Fibroblast of gingiva (primary cell): ENCODE results near the gene DLG4.

Experiments used
- DNase-seq: peaks from one replicate; pipeline ENCODE4 v3.0.0-alpha.2; 2011; ENCODE audit warnings: low read depth

DLG4 gene

DNA sequence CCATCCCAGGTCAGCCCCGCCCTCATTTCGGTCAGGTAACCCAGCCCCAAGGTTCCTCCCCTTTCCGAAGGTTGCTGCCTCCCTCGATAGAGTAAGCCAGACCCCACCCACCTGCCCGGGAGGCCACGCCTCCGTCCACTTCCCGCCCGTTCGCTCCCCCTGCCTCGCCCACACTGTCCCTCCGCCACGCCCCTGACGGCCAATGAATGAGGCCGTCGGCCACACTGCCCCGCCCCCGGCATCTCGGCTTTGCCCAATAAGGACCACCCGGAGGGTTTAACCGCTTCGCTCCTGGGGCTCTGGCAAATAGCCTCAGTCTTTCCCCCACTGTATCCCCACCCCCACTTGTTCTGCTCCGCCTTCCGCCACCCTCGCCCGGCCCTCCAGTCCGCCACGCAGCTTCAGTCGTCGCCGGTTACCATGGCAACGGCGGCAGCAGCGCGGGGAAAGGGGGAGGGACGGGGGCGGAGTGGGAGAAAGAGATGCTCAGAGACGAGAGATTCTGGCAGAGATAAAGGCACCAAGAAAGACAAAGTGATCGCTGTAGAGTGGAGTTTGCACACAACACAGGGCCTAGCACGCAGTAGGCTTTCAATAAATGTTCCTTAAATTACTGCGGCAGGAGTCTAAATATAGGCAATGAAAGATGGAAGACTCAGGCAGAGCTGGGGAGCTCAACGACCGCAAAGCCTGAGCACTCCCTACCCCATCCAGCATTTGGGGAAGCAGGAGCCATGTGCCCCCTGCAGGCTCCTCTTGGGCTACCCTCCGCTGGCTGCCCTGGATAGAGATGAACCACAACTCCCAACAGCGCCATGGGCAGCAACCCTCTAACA is 5.1 kb downstream of the DLG4 start:
- peak; percentile 92 for DNase-seq

DNA sequence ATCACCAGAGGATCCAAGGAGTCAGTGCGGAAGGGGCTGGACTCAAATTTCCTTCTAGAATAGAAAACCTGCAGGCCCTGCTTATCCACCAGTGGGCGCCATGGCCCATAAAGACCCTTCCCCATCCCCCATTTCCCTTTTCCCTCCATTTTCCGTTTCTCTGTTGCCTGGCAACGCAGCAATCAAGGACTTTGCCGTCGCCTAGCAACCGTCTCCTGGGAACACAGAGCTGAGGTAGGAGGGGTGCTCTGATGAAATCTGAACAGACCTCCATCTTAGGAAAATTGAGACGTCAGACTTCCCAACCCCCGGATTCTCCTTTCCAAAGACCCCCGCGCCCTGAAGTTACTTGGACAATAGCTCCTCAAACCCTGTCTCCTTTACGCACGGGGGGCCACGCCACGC is 5.7 kb downstream of the DLG4 start:
- peak; percentile 75 for DNase-seq

DNA sequence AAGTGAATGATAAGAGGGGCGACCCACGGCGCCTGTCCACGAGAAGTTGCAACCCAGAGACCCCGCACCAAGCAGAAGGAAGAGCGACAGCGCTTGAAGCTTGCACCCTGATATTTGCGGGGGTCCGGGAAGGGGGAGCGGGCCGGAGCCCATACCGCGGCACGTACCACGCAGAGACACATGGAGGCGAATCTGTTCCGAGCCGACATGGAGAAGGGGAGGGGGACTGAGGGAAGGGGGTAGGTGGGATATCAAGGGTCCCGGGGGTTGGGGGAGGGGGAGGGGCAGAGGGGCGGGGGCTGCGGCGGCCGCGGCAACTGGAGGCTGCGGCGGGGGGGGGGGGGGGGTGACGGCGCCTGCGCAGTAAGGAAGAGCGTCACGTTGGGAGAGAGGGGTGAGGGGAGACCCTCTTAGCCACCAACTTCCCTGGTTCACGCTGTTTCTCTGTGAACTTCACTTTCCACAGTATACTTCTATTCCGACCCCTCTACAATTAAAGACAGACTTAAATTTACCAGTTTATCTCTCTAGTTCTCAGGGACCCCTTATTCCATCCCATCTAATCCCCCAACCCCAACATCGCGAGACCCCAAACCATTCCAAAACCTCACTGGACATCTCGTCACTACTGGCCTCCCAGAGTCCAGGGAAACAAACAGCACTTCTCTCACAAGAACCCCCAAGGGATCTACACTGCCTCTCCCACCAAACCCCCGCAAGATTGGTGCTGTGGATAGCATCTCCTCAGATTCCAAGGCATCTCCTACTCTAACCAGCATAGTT is 8.0 kb downstream of the DLG4 start:
- DNase-seq: no peak

DNA sequence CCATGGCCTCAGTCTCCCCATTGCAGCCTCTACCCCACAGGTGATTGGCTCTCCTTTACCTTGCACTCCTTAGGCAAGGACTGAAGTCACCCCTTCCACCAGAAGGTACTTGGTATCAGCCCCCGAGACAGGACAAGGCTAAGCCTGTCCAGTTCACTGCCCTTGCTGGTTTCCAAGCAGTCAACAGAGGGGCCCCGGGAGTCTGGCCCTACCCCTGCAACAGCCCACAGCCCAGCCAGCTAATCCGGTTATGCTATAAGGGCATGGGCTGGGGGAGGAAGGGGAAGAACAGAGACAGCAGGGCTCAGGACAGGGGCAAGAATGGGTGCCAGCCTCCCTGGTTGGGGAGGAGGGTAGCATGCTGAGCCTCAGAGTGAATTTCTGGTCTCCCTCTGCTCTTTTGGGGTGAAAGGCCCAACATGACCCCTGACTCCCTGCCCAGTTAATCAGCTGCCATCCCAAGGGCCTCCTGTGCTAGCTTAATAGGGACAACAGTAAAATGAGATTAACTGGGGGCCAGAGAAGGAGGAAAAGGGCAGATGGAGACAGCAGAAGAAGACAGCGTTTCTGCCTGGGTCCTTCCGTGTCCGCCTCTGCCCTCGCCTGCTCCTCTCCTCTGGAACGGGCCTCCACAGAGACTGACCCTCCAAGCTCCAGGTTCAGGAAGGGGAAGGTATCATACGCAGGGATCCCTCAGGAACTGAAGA is 10.7 kb downstream of the DLG4 start:
- DNase-seq: no peak

DNA sequence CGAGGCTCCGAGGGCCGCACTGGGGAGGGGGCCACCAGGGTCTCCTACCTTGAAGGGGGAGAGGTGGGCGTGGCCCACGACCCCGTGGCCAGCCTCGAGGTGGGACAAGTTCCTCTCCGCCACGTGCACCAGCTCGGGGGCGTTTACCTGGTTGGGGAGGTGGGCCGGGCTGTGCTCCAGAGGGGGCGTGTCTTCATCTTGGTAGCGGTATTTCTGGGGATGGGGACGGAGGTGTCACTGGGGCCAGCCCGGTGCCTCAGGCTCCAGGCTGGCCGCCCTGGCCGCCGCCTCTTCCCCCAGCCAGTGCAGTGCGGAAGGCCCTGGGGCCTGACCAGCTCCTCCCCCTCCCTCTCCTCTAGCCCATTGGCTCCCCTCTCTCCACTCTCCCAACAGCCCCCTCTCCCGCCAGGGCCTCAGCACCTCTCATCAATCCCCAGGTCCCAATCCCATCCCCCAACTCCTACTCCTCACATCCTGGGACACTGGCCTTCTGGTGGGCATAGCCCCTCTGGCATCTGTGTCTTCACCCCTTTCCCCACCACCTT is 11.5 kb downstream of the DLG4 start:
- no peak for DNase-seq

DNA sequence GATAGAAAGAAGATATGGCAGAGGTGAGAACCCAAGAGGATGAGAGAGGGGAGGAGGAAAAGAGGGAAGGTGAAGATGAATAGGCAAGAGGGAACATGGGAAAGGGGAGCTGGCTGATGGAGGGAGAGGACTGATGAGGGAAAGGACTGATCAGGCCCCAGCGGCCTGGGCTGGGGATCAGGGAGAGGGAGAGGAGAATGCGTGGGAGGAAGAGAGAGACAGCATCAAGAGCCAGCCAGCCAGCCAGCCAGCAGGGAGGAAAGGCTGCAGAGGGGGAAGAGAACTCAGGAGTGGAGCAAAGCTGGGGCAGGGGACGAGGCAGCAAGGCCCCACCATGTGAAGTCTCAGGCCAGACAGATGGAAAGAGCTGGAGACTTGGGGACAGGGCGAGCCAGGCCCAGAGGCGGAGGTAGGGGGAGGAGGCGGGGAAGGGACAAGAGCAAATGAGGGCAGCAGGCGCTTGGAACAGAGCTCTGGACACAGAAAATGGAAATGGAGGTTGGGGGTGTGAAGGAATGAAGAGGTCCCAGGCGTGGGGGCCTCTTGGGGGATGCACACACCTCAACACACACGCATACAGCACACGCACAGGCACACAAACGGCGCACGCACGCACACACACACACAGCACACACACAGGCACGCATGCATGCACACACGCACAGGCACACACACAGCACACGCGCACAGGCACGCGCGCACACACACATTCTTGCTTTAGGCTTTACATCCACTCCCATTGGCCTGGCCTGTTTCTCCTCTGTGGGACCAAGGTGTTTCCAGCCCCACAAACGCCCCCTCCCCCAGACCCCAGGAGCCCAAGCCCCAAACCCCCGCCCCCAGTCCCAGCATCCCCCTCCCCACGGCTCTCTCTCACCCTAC is 12.3 kb downstream of the DLG4 start:
- no peak for DNase-seq

DNA sequence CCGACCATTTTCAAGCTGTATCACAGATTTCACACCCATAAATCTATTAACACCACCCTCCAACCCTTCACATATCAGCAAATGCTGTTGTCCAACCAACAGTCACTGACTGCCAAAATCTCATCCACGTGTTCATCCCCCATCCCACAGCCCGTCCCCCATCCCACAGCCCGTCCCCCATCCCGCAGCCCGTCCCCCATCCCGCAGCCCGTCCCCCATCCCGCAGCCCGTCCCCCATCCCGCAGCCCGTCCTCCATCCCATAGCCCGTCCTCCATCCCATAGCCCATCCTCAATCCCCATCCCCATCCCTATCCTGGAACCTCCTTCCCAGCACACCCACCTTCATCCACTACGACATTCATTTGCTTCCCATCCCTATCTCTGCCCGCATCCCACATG is 14.1 kb downstream of the DLG4 start:
- no peak for DNase-seq

DNA sequence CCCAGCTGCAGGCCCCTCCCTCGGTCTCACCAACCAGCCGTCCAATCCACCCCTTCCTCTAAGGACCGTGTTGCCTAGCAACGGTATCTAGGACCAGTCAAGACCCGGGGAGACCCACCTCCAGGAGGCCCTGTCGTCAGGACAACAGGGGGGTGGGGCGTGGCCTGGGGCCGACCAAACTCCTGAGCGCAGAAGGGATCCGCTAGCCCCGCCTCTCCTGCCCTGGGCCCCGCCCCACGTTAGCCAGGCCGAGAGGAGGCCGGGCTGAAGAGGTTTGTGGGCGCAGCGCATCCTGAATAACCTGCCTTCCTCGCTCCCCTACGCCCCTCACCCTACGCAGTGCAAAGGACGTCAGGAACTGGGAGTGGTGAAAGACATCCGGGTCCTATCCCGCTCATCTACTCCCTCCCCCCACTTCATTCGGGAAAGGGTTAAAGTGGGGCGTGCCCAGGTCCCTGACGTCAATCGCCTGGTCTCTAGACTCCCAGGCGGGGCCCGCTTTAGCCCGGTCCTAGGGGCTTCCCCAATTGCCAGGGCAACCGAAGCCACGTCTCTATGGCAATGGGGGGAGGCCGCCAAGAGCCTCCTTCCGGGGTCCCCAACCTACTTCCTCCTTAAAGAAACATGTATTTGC is 14.7 kb downstream of the DLG4 start:
- DNase-seq: peak; percentile 71

DNA sequence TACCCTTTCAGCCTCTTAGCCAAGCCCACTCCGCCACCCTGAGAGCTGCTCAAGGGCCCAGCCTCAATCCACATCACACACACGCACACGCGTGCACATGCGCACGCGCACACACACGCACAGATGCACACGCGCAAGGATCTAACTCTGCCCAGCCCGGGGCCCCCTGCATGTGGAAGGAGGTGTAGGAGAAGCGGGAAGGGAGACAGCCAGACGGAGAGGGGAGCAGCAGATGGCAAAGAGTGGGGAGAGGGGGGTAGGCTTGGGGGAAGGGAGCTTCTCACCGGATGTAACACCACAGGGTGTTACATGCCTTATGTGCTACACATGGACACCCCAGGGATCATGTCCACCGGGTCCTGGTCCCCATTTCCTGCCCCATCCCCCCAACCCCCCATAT is 15.3 kb downstream of the DLG4 start:
- DNase-seq: no peak

DNA sequence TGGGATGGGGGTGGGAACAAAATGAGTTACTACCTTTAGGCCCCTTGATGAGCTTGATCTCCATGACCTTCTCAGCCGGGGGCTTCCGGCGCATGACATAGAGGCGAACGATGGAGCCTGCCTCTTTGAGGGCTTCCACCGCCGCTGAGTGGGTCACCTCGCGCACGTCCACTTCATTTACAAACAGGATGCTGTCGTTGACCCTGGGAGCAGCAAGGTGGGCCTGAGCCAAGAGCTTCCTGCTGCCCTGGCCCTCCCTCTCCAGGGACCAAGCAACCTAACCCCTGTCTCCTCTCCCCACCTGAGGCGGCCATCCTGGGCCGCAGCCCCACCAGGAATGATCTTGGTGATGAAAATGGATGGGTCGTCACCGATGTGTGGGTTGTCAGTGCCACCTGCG is 16.2 kb downstream of the DLG4 start:
- no peak for DNase-seq

DNA sequence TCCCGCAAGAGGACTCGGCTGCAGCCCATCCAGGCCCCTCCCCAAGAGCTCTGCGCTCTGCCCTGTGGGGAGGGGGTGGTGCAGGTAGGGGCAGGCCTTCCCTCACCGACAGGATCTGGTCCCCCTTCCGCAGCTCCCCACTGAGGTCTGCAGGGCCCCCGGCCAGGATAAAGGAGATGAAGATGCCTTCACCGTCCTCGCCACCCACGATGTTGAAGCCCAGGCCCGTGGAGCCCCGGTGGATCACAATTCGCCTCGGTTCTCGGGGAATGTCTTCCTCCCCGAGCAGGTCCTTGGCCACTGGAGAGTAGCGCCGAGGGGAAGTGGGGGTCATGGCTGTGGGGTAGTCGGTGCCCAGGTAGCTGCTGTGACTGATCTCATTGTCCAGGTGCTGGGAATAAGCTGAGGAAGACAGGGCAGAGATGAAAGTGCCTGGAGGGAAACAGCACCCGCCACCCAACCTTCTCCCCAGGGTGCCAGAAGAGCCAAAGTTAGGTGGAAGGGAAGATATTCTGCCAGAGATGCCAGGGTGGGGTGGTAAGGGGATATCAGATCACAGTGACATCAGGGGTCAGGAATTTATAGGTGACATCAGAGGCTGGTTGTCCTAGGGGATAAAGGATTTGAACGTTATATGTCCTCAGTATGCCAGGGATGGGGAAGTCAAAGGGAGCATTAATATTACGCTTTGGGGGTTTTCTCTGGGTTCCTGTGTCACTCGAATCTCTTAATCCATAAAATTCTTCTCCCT is 22.8 kb downstream of the DLG4 start:
- no peak for DNase-seq

DNA sequence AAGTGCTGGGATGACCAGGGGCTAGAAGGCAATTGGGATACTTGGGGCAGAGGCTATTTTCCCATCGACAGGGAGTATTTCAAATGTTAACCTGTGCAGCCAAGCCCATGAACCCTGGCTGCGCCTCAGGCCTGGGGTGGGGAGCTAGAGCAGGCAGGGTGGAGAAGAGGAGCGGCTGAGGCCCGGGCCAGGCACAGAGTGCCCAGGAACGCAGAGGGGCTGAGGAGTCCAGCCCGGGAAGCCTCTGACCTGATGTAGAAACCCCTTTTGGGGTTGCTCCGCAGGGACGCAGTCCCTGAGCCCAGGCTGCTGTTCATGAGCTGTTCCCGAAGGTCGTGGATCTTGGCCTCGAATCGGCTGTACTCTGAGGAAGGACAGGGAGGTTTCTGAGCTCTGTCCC is 23.7 kb downstream of the DLG4 start:
- no peak for DNase-seq

DNA sequence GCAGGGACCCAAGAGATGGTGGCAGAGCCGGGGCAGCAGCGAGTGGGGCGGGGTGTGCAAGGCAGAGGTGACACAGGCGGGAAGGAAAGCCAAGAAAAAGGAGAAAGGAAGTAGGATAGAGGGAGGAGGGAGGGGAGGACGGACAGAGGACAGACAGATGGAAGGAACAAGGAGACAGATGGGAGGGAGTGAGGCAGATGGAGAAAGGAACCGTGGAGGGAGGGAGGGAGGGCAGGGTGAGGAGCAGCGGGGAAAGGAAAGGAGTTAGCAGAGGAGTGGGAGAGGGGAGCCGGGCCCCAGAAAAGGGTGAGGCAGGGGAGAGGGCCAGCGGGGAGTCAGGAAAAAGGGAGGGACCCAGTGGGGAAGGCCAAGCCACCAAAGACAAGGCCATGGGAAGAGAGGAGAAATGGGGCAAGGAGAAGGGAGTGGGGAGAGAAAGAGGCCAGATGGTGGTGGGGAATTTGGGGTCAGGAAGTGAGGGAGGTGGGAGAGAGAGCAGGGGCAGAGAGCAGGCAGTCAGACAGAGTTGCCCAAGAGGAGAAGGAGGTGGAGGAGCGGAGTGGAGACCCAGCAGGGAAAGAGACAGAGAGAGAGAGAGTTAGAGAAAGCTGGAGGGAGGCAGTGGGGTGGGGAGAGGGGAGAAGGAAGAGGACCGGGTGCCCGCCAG is 27.2 kb downstream of the DLG4 start:
- DNase-seq: no peak

DNA sequence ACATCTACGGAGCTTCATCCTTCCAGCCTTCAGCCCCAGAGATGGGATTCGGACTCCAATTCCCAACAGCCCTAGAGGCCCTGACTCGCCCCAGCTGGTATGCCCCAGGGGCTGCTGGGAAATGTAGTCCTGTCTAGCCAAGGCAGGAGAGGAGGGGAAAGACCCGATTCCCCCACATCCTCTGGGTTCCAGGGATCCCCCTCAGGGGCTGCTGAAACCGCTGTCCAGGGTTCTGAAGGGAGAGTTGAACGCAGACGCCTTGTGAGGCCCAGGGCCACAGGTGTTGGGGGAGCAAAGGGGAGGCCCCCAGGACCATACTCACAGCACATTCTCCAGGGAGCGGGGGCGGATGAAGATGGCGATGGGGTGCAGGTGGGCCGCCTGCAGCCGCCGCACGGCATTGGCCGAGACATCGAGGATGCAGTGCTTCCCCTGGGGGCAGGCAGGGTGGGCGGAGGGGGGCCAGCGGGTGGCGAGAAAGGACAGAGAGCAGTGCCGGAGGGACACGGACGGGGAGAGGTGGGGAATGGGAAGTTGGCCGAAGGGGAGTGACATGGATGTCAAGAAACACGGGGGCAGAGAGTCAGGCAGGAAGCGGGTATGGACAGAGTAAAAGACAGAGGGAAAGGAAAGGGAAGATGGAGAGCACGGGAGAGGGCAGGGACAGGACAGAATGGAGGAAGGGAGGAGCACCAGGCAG is 27.9 kb downstream of the DLG4 start:
- no peak for DNase-seq

DNA sequence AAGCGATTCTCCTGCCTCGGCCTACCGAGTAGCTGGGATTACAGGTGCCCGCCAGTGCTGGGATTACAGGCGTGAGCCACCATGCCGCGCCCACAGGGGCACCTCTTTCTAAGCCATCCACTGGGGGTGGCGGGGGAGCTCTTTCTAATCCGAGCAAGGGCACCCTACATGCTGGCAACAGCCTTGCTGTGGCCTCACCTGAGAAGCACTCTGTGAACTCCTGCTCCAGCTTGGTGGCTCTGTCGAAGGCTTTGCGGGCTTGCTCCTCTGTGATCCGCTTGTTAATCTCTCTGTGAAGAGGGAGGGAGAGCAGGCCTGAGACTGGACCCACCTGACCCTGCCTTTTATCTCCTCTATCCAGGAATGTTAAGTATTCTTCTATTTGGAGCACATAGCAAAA is 28.6 kb downstream of the DLG4 start:
- DNase-seq: no peak

DNA sequence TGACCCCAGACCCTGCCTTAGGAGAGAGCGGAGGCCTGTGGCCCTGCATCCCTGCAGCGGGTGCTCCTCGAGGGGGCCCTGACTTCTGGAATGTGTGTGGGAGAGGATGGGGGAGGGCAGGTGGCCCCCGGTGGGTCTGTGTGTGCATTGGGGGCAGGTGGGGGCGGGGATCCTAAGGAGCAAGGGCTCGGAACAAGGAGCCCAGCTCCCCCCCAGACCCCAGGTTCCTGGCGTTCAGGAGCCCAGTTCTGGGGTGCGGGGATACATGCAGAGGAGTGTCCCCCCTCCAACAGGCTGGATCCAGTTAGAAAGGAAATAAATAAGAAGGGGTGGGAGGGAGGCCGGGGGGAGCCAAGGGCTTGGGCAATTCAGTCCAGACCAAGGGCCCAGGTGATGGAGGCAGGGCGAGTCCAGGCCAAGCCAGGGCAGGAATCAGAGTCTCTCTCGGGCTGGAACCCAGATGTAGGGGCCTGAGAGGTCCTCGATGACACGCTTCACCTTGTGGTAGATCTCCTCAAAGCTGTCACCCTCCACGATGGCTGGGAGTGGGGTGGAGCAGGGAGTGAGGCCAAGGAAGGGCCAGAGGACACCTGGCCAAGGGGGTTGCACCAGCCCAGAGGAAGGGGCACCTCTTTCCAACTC is 29.2 kb downstream of the DLG4 start:
- no peak for DNase-seq

DNA sequence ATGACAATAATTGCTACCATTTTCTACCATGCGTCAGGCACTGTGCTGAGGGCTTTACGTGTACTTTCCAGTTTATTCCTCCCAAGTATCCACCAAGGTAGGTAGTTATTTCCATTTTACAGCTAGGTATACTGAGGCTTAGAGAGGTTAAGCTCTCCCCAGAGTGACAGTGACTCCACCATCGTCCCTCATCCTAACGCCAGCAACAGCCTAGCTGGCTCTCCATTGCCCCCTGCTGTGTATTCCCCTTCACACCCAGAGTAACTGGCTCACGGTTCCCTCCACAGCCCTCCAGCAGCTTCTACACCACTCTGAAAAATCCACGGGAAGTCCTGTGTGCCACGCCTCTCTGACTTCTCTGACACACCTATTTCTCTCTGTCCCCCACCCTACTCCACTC is 33.4 kb downstream of the DLG4 start:
- DNase-seq: no peak

DNA sequence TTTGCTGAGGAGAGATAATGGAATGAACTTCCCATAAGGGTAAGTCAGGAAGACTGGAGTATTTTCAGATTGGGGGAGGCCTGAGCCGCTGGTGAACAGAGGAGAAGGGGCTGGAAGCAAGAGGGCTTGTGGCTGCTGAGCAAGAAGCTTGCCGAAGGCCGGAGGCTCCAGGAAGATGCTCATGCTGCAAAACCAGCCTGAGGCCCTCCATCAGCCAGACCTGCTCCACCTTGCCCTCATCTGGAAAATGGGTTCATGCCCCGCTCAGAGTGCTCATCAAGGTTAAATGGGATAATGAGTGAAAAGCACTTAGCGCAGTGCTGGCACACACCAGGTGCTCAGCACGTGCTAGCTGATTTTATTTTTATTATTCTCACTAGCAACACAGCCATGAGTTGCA is 35.0 kb downstream of the DLG4 start:
- DNase-seq: no peak

DNA sequence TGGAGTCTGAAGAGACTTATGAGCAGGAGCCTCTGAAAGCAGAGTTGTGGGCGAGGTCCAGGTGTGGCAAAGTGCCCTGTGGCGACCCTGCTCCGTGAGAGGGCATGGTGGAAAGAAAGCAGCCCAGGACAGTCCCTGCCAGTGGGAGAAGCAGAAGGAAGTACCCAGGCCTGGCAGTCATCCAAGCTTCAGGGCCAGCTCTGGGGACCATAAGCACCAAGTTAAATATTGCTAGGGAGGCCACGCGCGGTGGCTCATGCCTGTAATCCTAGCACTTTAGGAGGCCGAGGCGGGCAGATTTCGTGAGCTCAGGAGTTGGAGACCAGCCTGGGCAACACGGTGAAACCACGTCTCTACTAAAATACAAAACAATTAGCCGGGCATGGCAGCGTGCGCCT is 35.5 kb downstream of the DLG4 start:
- no peak for DNase-seq
